GM13976 (cell line): ENCODE data around the gene SLC27A3.

Source experiments
- DNase-seq: peaks from one replicate; pipeline ENCODE4 v3.0.0; 2012; ENCODE audit warnings: low spot score
- CTCF ChIP-seq: IDR thresholded peaks from 2 replicates; pipeline ENCODE4 v1.5.1; 2012; ENCODE audit warnings: borderline replicate concordance, mild to moderate bottlenecking; ENCODE audit not compliant: insufficient read depth; ENCODE audit errors: extremely low read depth, missing control alignments, control extremely low read depth
- in situ Hi-C: fragments of 300-500 bp; cut with MboI; formaldehyde crosslinking; loops from one replicate; pipeline ENCODE4 v1.12.0; 2022; ENCODE audit warnings: low sequenced_read_pairs, mixed read lengths, inconsistent platforms; ENCODE audit not compliant: unreplicated experiment

The SLC27A3 gene

GRCh38 chr1:153827168-153827964 is 52.2 kb downstream of the SLC27A3 start:
- no peak for DNase-seq
- no peak for TF ChIP-seq CTCF
- in situ Hi-C loops, result no loop called here
